GM03348 (cell line): ENCODE data around the gene ASXL2.
"Not testable (repeated sequence)": the region's sequence is repeated elsewhere in the genome, so short reads cannot be mapped to it uniquely, and the experiment has no call there.

Experiments used
- DNase-seq: peaks from one replicate; pipeline ENCODE4 v3.0.0; 2012; ENCODE audit warnings: low spot score

ASXL2 gene

DNA sequence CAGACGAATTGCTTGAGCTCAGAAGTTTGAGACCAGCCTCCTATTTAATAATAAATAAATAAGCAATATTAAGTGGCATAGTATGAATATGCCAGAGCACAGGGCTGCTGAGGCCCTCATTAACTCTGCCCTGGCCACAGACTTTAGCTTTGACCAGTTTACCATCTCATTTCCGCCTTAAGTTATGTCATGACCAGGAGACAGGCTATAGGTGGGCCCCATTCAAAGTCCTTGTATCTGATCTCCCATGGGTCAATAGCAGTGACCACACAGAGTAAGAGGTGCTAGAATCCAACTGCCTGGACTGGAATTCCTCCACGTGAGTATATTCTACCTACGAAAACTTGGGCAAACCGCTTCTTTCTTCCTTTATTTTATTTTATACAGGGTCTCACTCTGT lies 13.4 kb upstream of the ASXL2 start:
- no peak for DNase-seq

DNA sequence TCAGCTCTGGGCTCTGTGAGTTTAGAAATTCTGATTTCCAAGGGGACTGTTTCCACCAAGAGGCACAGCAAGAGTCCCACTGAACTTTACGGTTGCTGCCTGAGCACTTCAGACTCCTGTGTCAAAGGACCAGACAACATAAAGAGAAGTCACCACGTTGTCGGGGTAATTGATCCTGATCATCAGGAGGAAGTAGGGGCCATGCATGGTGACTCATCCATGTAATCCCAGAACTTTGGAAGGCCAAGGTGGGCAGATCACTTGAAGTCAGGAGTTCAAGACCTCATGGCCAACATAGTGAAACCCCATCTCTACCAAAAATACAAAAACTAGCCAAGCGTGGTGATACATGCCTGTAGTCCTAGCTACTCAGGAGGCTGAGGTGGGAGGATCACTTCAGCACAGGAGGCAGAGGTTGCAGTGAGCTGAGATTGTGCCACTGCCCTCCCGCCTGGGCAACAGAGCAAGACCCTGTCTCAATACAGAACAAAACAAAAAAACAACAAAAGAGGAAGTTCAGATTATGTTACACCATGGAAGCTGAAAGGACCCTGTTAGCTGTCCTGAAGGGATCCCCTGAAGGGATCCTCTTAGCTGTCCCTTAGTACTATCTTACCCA lies 9.4 kb upstream of the ASXL2 start:
- no peak for DNase-seq

GRCh38 chr2:25885933-25886332 lies 7.6 kb upstream of the ASXL2 start:
- DNase-seq: peak; percentile 26

DNA sequence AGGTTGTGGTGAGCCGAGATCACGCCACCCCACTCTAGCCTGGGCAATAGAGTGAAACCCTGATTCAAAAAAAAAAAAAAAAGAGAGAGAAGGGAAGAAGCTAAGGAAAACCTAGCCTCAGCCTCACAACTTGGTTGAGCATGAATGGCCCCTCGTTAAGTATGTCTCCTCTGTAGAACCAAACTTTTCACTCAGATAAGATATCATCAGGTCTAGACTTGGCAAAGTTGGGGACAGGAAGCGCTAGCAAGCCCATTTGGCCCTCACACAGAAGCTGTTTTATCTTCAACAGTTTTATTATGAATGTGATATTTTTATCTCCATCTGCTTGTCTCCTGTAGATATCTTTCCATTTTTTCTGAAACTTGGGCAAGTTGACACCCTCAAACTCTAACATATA lies 3.5 kb upstream of the ASXL2 start:
- DNase-seq: no peak

DNA sequence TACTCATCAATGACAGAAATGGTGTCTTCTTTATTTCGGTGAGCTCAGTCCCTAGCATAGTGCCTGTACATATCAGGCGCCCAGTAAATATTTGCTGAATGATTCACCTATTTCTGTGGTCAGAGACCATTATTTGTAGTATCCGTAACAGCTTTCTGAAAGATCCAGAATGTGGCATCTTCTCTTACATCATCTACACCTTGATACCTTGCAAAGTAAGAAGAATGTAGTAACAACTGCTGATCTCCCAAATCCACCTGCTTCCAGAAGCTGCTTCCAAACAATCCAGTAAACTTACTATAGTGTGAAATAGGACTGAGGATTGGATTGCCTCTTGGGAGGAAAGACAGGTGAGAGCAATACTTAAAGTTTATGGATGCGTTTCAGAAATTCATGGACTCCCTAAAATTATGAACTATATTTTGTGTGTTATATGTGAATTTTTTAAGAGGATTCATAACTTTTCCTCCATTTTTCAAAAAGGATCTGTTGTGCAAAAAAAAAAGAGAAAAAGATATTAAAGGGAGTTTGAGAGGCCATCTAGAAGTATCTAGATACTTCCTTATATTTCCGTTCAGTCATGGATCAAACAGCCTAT lies 945 bp upstream of the ASXL2 start:
- DNase-seq: no peak

- peak; percentile 59 for DNase-seq
Measured at GRCh38 chr2:25877431-25878360, 591 bp downstream of the ASXL2 start.

GRCh38 chr2:25872134-25872533 lies 6.2 kb downstream of the ASXL2 start:
- no peak for DNase-seq

GRCh38 chr2:25867396-25868003 lies 10.8 kb downstream of the ASXL2 start:
- no peak for DNase-seq

- no peak for DNase-seq
Measured at GRCh38 chr2:25856377-25856776, 21.9 kb downstream of the ASXL2 start.

DNA sequence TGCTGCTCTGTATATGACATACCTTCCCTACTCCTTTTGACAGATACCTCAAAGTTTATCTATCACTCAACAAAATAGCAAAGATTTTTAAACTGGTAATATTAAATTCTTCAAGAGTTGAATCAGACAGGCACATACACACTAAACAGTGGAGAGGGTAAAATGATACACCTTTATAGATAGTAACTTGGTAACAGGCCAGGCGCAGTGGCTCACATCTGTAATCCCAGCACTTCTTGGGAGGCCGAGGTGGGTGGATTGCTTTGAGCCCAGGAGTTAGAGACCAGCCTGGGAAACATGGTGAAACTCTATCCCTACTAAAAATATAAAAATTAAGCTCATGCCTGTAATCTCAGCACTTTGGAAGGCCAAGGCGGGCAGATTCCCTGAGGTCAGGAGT lies 23.2 kb downstream of the ASXL2 start:
- no peak for DNase-seq

- DNase-seq: no peak
Measured at GRCh38 chr2:25854613-25855012, 23.7 kb downstream of the ASXL2 start.

DNA sequence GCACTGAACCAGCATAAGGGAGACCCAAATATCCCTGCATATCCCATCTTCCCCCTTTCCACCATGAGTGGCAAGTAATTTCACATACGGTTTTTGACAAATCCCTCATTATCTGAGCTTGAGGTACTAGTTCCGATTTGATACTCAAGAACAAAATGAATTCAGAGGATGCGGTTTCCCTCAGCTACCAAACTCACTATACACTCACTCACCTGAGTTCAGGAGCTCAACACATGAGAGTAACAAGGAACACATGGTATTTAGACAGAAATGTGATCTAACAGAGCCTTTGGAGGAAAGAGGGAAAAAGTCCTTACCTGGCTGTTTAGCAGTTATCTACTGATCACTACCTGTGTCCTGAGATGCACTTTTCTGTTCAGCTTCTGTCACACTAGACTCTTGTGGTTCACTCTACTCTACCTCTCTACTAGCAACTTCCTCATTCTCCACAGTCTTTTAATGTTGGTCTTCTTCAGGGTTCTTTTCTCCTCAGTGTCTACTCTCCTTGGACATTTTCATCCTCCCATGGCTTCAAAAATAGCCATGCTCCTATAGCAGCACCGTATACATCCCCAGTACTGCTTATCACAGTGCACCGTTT lies 25.1 kb downstream of the ASXL2 start:
- DNase-seq: no peak

DNA sequence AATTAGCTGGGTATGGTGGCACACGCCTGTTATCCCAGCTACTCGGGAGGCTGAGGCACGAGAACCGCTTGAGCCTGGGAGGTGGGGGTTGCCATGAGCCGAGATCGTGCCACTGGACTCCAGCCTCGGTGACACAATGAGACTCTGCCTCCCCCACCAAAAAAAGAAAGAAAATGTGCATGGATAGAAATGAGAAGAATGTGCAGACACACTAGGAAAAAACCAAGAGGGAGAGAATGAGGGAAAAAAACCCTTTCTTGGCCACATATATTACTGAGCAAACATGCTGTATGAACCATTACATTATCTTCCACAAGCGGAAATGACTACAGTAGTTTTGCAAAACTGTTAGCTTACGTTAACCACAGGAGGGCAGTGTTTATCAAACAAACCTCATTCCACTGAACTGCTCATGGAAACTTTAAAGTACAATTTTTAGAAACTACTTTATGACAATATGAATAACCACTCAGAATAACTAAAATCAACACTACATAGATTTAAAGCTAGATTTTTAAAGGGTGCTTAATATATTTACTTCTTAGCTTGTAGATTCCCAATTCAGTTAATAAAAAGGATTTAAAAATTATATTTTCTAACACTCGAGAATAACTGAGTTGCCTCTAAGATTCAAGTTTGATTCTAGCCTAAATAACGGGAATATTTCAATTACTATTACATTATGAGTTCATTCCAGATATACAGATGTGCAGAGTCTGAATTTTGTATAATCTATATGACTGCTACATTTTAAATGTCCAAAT lies 26.4 kb downstream of the ASXL2 start:
- peak; percentile 76 for DNase-seq

DNA sequence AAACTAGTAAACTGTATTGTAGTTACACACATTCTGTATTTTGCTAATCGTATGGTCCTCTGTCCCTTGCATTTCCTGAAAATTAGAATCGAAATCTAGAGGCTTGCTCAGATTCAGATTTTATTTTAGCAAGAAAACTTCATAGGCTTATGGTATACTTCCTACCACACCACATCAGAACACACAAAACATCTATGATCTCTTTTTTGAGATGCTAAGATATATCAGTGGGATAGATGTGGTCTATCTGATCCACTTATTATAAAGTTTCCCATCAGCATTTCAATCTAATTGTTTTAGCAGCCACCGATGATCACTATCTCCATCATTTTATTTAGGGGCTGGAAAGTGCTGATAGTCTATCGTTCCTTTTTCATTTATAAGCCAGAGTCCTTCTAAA lies 27.9 kb downstream of the ASXL2 start:
- DNase-seq: not testable (repeated sequence)

- not testable (repeated sequence) for DNase-seq
Measured at GRCh38 chr2:25849350-25849749, 28.9 kb downstream of the ASXL2 start.

- DNase-seq: no peak
Measured at GRCh38 chr2:25845843-25846505, 32.3 kb downstream of the ASXL2 start.

- no peak for DNase-seq
Measured at GRCh38 chr2:25844089-25844488, 34.2 kb downstream of the ASXL2 start.

GRCh38 chr2:25842155-25842554 lies 36.1 kb downstream of the ASXL2 start:
- DNase-seq: no peak

DNA sequence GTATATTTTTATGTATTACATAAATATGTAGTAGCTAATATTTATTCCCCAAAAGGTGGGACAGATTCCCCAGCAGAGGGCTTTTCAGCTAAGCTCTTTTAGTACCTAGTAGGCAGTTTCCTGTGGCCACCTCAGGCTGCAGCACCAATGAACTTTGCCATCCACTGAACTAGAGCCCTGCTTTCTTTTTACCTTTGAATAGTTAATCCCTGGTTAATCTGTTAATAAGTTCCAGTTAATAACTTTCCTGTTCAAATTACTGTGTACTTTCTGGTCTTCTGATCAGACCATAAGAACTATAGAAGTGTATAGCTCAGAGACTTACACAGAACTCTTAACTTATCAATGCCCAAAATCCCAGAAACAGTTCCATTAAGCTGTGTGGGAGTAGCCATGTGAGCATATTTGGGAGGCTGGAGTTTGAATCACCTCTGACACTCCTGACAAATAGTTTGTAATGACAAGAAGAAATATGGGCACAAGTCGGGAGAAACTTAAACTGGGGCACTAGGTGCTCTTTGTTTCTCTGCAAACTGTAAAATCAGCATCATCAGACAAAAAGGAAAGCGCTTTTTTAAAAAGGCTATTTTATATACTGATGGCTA lies 40.0 kb downstream of the ASXL2 start:
- no peak for DNase-seq

GRCh38 chr2:25835906-25836305 lies 42.4 kb downstream of the ASXL2 start:
- DNase-seq: no peak

DNA sequence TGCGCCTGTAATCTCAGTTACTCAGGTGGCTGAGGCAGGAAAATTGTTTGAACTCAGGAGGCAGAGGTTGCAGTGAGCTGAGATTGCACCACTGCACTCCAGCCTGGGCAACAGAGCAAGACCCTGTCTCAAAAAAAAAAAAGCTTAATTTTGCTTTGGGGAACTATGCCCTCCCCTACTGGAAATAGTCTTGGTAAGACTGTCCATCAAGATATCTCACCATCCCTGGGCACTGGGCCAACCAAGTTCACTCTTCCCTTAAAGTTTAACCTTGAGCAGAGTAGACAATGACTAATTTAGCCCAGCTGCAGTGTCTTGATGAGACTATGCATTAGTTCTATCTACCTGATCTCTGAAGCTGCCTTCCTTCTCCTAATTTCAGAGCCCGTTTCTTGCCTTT lies 44.7 kb downstream of the ASXL2 start:
- no peak for DNase-seq
